ENCODE measurements around the gene DOK1.
A peak's percentile ranks its signal among the peaks of the same experiment; 100 is the strongest.

DOK1 gene

DNA sequence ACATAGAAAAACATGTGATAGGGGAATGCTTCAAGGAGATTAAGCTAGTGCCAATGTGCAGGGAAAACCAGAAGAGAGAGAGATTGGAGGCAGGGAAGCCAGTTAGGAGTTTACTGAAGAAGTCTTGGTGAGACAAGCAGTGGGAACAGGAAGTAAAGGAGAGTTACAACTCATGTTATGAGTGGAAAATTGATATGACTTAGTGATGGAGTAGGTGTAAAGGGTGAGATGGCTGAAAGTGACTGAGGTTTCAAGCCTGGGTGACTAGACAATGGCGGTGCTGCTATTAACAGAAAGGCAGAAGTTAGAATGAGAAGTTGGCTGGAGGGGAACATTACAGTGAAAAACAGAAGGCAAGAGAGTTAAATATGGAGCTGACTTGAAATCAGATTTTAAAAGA lies 16.5 kb downstream of the DOK1 start:
- no peak for DNase-seq

DNA sequence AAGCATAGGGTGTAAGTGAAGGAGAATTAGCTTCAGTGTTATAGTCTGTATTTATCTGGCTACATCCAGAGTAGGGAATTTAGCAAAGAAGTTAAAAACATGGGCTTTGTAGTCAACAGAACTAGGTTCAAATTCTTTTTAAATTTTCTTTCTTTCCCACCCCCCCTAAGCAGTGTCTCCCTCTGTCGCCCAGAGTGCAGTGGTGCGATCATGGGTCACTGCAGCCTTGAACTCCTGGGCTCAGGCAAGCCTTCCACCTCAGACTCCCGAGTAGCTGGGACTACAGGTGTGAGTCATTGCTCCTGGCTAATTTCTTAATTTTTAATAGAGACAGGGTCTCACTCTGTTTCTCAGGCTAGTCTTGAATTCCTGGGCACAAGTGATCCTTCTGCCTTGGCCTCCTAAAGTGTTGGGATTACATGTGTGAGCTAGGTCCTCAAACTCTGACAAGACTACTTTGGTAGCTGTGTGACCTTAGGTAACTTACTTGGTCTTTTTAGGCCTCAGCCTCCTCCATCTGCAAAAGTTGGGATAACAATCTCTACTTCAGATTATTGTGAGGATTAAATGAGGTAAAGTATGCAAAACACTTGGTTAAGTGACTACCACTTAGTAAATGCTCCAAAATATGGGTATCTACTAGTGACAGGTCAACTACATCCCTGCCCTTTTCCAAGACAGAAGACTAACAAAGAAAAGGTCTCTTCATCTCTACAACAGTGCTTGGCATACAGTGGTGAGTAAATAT lies 17.8 kb downstream of the DOK1 start:
- DNase-seq = no peak

DNA sequence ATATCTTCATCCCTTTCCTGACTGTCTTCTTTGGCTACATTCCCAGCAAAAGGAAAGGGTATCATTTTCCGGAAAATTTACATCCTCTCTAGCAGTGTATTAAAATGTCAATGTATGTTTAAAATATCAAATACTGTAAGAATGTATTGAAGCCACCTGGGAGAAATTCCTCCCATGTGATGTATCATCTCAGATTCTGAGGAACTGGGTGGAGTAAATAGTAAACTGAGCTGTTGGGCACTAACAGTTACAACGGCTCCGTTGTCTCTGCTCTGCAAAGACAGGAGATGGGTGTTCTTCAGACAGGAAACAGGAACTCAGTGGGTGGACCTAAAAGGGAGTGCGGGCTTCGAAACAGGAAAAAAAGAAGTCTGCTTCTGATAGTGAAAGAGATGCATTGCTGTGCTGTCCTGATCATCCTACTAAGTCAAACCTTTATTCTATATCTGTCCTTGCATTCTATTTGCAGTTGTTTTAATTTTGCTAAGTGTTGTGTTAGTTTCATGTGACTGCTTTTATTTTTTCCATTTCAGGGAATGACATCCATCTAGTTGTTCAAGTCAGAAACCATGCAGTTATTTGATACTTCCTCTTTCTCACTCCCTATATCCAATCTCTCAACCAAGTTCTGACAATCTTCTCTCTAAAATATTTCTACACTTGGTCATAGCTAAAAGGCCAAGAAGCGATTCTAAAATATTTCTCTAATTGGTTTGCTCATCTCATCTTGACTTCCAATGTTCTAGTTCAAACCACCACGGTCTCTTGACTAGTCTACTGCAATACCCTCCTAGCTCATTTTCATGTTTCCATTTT lies 19.4 kb downstream of the DOK1 start:
- no peak for DNase-seq

DNA sequence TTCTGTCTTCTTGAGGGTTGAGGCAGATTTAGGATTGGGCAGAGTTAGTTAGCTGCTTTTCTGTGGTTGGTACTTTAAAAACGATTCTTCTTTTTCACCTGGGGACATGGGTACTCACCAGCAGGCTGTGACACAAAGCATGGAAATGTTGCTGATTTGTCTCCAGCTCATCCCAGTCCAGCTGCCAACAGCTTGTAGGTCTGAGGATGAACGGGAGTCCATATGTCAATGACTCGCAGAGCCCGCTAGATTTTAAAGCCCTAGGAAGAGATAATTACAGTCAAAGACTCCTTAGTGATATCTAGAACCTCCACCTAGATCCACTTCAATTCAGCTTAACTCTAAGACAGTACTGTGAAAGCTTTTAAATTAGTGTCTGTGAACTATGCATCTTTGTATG lies 20.8 kb downstream of the DOK1 start:
- no peak for DNase-seq

DNA sequence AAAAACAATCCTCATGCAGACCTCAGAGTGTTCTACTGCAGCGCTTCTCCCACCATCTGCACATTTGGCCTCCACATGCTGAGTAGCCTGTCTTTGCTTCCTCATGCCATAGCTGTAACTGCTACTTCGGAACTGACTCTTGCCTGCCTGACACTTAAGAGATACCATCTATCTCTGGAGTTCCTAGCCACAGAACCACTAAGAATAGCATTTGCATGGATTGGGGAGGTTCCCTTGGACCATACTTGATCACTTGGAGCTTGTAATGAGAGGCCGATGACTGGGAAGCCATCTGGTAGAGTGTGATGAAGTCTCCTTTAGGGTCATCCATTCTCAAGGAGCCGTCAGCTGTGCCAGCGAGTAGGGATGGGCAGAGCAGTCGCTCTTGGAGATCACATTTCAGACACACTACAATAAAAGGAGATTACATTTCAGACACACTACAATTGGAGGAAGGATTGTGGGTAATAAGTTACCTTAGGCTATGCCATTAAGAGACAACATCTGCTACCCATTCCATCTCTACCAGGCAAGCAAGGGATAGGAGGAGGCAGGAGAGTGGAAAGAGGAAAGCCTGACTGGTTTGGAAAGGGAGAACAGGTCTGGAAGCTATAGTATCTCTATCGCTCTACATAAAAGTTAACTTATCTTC lies 21.8 kb downstream of the DOK1 start:
- no peak for DNase-seq

DNA sequence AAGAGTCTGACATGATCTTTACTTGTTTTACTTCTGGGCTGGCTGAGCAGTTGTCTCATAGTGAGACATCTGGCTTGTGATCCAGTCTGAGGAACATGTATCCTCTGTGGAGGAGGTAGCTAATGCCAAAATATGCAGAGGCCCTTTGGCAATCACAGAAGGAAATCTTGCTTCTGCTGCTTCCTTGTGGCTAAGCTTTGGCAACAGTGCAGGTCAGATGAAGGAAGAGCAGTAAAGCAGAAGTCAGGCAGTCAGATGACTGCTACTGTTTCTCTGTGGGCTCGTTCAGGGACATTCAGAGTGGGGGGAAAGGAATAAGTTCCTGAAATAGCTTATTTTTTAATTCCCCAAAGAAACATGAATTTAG lies 22.3 kb downstream of the DOK1 start:
- no peak for DNase-seq

DNA sequence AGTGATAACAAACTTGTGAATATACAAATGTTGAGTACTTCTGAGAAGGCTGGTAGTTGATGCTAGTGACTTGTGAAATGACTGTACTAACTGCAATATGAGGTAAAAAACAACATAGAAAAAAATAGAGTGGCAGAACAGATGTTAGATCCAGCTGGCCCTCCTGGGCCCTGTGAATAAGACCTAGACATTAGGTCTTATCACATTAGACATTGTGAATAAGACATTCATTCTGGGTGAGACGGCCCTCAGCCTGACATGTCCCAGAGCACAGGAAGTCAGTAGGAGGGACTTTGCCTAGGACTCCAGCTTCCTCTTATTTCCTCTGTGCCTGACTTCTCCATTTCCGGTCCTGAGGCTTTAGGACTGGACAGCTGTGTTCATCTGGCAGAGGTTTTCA lies 22.9 kb downstream of the DOK1 start:
- no peak for DNase-seq

DNA sequence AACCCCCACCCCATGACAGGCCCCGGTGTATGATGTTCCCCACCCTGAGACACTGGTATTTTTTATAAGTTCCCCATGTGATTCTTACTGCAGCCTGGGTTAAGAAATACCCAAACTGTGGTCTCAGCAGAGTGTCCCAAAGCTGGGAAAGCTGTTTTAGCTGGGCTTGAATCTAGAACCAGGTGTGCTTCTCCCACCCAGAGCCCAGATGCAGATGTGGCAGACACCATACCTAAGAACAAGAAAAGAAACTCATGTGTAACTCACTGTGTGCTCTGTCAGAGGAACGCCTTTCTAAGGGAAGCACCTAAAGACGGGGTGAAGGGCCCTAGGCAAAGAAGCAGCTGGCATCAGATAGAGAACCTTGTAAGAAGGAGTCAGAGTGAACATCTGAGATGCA lies 23.9 kb downstream of the DOK1 start:
- DNase-seq = no peak

DNA sequence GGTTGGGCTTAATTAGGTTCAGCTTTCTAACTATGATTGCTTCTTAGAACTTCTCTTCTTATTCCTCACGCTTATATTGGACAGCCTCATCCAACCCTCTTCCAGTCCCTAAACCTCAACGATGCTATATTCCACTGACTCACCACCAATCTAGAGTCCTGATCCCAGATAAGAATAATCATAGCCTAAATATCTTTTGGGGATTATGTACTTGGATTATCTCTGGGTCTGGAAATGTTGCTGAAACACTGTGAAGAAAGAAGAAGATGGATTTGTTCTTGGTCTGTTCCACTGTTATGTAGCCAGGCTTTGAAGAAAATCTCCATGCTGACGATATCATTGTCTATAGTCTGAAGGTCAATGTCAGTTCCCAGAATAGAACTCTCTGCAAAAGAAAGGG lies 26.9 kb downstream of the DOK1 start:
- DNase-seq = no peak

DNA sequence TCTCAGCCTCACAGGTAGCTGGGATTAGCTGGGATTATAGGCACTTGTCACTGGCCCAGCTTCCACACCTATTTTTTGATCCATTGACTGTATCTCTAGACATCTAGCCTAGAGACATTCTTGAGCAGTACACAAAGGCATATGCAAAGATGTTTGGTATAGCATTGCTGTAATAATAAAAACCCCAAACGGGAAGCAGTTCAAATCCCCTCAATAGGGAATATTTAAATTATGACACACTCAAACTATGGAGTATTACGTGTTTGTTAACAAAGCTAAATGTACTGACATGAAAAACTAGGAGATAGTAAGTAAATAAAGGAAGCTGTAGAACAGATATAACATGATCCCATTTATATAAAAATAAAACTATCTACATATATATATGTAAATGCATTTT lies 27.7 kb downstream of the DOK1 start:
- DNase-seq = no peak

DNA sequence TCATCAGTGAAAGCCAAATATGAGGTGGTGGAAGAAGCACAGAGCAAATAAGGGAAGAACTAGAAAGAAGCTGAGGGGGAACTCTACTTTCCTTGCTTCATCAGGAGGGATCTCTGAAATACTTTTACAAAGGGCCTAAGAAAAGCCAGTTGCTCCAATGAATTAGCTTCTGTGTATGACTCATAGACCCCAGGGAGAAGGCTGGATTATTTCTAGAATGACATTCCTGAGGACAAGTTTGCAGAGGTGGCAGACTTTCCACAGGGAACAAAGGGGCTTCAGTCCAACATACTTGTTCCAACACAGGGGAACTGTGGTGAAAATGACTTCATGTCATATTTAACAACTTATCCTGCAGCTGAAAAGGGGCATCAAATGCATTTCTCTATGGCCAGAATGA lies 29.0 kb downstream of the DOK1 start:
- DNase-seq = no peak

DNA sequence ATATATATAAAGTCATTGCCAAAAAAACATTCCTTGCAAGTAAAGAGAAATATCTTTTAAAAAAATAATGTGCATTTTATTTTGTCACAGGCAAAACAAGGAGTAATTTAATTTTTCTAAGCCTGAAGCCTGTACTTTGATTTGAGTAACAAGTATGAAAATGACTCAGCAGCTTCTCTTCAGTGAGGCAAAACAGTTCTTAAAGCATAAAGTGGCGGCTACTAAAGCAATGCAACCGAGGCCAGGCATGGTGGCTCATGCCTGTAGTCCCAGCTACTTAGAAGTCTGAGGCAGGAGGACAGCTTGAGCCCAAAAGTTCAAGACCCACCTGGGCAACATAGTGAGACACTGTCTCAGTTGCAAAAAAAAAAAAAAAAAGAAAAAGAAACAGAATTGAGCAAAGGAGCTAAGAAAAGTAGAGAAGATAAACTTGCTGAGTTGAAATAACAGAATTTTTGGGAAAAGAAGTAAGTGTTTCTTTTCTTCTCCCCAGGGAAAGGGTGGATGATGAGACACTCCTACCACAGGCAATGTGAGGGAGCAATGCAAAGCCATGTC lies 29.6 kb downstream of the DOK1 start:
- no peak for DNase-seq

DNA sequence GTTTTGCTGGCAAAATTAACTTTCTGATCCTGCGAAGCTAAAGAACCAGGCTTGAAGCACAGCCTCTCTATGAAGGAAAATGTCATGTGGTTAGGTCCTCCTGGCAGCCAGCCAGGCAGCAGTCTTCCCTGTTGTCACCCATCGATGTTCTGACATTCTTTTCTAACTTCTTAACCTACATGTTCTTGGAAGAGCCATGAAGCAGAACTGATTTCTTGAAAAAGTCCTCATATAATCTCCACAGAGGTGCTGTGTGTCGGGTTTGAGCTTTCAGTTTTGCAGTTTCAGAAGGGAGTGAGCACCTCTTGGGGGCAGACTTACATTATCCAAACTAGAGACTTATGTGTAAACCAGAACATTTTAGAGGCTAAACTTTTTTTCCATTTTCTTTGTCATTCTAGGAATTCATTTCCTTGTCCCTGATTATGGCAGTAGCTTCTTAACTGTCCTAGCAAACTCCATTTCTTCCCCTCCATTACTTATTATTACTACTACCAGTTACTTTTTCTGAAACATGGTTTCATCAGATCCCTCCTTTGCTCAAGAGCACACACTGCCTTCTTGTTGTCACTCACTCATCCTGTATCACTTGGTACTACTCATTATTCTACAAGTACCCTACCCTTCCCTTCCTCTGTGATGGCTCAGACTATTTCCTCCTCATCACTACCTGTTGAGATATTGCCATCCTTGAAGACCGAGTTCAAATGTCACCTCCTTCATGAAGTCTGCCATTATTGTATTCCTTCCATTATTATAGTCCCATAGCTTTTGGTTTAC lies 31.1 kb downstream of the DOK1 start:
- DNase-seq = no peak

DNA sequence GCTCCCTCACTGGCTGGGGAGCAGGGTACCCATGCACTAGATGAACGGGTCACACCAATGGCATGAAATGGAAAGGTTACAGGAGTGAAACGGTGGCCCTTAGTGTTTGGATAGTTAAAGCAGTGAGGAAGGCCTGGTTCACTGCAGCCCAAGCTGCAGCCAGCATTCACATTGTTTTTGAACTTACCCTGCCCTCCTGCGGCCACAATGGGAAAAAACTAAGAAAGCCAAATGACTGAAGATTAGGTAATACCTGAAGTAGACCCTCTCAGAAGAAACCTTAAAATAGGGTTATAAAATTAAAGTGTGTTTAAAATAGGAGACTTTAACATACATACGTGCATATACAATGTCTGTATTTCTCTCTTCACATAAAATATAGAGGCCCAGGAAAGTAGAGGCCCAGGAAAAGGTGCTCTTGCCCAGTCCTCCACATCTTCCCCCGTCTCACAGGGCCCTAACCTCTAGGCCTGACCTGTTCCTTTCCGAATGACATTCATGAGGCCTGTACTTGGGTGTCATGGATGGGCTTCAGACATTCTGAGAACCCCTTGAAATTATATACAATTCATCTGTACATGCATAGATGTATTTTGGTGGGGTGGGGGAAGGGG lies 33.3 kb downstream of the DOK1 start:
- peak; percentile 62 for DNase-seq

DNA sequence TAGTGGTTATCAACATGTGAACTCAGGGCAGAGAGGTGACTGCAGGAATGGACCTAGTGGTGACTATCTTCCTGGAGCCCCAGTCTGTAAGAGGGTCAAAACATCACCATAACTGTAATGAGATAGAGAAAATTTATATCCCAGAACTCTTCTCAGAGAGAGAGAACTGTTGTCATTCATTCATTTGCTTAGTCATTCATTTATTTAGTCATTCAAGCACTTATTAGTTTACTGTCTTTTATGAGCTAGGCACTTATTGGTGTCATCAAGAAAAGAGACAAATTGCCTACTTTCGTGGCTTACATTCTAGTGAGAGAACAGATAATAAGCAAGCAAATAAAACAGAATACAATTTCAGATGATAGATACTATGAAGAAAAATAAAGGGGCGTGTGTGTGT lies 34.1 kb downstream of the DOK1 start:
- no peak for DNase-seq

DNA sequence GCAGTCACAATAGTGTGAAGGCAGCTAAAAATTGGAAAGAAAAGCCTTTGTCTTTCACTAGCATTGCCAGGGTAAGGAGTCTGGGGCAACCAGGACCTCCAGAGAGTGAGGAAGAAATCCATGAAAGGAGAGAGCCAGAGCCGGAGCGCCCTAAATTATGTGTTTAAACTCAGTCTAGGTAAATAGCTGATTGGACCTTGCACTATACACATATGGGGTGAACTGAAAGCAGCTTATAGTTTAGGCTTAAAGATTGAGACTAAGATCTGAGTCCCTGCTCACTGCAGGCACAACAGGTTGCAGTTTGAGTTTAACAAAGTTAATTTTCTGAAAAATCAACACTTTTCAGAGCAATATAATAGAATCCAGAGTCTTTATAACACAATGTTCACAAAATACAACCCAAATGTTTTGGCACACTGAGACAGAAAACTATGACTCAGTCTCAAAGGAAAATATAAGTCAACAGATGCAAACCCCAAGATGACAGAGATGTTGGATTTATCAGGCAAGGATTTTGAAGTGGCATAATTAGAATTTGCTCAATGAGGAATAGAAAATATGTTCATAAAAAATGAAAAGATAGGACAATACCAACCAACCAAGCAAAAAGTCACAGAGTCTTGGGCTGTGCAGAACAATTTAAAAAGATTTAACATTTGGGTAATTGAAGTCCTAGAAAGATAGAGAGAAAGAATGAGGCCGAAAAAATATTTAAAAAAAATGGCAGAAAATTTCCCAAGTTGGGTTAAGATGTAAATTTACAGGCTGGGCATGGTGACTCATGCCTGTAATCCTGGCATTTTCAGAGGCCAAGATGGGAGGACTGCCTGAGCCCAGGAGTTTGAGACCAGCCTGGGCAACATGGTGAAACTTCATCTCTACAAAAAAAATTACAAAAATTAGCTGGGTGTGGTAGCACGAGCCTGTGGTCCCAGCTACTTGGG lies 39.6 kb downstream of the DOK1 start:
- no peak for DNase-seq

DNA sequence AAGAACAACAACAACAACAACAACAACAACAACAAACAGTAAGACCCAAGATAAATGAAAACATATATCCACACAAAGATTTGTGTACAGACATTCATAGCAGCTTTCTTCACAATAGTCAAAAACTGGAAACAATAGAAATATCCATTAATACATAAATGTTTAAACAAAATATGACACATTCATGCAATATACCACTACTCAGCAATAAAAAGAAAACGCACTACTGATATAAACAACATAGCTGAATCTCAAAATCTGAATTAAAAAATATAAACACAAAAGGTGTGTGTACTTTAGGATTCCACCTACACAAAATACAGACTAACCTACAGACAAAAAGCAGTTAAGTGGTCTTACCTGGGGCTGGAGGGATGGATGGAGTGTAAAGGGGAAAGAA lies 42.1 kb downstream of the DOK1 start:
- DNase-seq = no peak

DNA sequence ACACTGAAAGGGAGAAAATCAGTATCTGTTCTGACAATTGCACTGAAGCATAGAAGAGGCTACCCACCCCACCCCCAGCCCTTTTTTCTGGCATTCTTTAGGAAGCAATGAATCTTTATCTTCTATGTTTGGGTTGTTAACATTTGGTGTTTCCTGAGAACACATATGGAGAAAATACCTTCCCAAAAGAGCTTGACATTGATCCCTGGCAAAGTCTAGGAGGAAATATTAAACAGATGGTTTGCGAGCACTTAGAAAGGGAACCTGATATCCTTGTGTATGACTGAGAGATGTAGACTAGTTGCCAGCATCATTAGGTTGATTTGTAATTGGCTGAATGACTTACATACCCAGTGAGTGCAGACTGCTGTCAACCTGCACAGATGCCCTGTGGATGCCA lies 42.9 kb downstream of the DOK1 start:
- peak; percentile 54 for DNase-seq

DNA sequence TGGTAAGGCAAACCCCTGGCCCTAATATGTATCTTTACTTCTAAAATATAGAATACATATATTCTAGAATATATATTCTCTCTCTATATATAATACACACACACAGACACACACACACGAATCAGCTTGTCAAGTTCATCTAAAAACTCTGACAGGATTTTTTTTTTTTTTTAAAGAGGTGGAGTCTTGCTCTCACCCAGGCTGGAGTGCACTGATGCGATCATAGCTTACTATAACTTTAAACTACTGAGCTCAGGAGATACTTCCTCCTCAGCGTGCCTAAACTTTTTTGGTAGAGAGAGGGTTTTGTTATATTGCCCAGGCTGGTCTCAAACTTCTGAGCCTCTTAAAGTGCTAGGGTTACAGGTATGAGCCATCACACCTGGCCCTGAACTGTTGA lies 45.2 kb downstream of the DOK1 start:
- DNase-seq = no peak

DNA sequence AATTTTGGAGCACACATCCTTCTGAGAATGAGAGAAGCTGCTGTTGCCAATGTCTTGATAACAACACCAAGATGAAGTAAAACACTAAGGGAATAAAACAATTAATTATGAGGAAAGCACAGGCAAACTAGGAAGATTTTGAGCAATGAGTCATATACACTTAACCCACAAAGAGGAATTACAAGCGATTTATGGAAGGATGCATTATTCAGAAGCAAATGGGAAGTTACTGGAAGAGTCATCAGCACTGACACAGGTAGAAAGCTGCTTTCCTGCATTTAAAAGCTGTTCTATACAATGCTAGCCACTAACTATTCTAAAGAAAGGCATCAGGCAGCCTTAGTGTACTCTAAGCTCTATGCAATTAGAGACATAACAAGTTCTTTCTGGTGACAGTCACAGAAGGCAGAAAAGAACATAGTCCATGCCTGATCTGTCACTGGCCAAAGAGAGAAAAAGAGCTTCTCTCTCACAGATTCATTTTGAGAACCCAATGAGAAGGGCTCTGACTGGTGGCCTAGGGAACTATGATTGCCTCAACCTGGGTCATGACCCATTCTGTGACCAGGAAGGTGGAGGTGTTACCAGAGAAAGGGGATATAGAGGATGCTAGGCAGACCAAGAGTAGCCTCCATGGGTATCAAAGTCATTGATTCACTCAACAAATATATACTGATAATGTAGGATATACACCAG lies 48.2 kb downstream of the DOK1 start:
- DNase-seq = no peak
